Gastroesophageal sphincter (tissue), 4 donors: ENCODE data around the gene COL26A1. TPM values are rescaled to one million over a fixed set of nuclear protein-coding genes. Genes with fewer than 3 reads are reported as not detected.

Source experiments
- ATAC-seq: fragments of 150-250 bp; one replicate; pipeline ENCODE4 v1.9.1; 2016; ENCODE audit warnings: mild to moderate bottlenecking, moderate library complexity
- H3K27ac ChIP-seq, 4 donors: fragments of 200-600 bp; sonication (generic) in 3 of 4; 1 replicate in 3 of 4; 2 replicates in 1 of 4; pipeline ENCODE4 v1.5.1; 2016 to 2019
- H3K27me3 ChIP-seq: fragments of 200-600 bp; sonication (generic); one replicate; pipeline ENCODE4 v1.5.1; 2019
- H3K36me3 ChIP-seq, 2 donors: fragments of 200-600 bp; sonication (generic); one replicate each; pipeline ENCODE4 v1.5.1; 2019; ENCODE audit warnings: control low read depth in 1 of 2
- H3K4me1 ChIP-seq, 3 donors: fragments of 200-600 bp; sonication (generic); 1 replicate in 2 of 3; 2 replicates in 1 of 3; pipeline ENCODE4 v1.5.1; 2016 to 2019; ENCODE audit warnings: control low read depth in 2 of 3
- H3K4me3 ChIP-seq, 2 donors: fragments of 200-600 bp; sonication (generic); one replicate each; pipeline ENCODE4 v1.5.1; 2019; ENCODE audit warnings: mild to moderate bottlenecking in 1 of 2, moderate library complexity in 1 of 2
- H3K9me3 ChIP-seq, 3 donors: fragments of 200-600 bp; sonication (generic); one replicate each; pipeline ENCODE4 v1.5.1; 2017 to 2019; ENCODE audit warnings: control low read depth in 2 of 3
- CTCF ChIP-seq, 4 experiments: fragments of 200-600 bp in 2 of 4; fragments of 450-650 bp in 2 of 4; sonication (generic) in 1 of 4; IDR thresholded peaks; one replicate each; pipeline ENCODE4 v1.5.1; 2017 to 2019; ENCODE audit warnings: antibody characterized with exemption in 4 of 4, mild to moderate bottlenecking in 2 of 4, moderate library complexity in 2 of 4
- EP300 ChIP-seq: sonication (generic); formaldehyde crosslinking; IDR thresholded peaks from one replicate; pipeline ENCODE4 v1.6.1; 2017; ENCODE audit warnings: antibody characterized with exemption, mild to moderate bottlenecking
- POLR2A ChIP-seq, 2 donors: fragments of 450-650 bp; IDR thresholded peaks; one replicate each; pipeline ENCODE4 v1.6.1; 2017; ENCODE audit warnings: antibody characterized with exemption in 2 of 2, mild to moderate bottlenecking in 2 of 2, moderate library complexity in 1 of 2
- POLR2AphosphoS5 ChIP-seq: sonication (generic); formaldehyde crosslinking; IDR thresholded peaks from one replicate; pipeline ENCODE4 v1.6.1; 2017; ENCODE audit warnings: antibody characterized with exemption
- WGBS, 2 donors: methylation state at CpG; one replicate each; pipeline ENCODE4 v1.1.5; 2018; ENCODE audit warnings: low coverage in 1 of 2; 5-methylcytosine and 5-hydroxymethylcytosine counted together
- total RNA-seq, 4 donors: library from RNA; depleted of rRNA; stranded (reverse); fragments of >200 nt; gene quantifications; one replicate each; pipeline ENCODE4 v1.1.0, GENCODE V29; 2016

Gene COL26A1
- total RNA-seq, 4 donors from 2014 or later = not detected

GRCh38 chr7:101589052-101589451 lies 226.4 kb downstream of the COL26A1 start:
- no peaks in the 10 kb centered on the region for H3K4me1 ChIP-seq
- H3K4me3 ChIP-seq = no peak overlapping the region
- no peak for ATAC-seq
- H3K36me3 ChIP-seq = no peaks in the 10 kb centered on the region
- WGBS, 2 donors = 60 to 76% methylated on average over 1 to 4 of the region's 5 CpGs
- H3K9me3 ChIP-seq = no peaks in the 10 kb centered on the region
- TF ChIP-seq POLR2AphosphoS5 = no peak
- H3K27ac ChIP-seq = no peak overlapping the region
- H3K27me3 ChIP-seq = no peaks in the 10 kb centered on the region

GRCh38 chr7:101589976-101590662 lies 227.4 kb downstream of the COL26A1 start:
- no peak for ATAC-seq

GRCh38 chr7:101590663-101591435 lies 228.2 kb downstream of the COL26A1 start:
- no peak overlapping the region for H3K4me3 ChIP-seq
- WGBS, 2 donors = 89 to 100% methylated on average over 4 to 9 of the region's 18 CpGs
- H3K27me3 ChIP-seq = no peaks in the 10 kb centered on the region
- TF ChIP-seq EP300 (no peak), CTCF (IDR thresholded peaks at IDR 0.05) (no peak), POLR2A (IDR thresholded peaks at IDR 0.05) (no peak), POLR2AphosphoS5 (no peak)
- no peaks in the 10 kb centered on the region for H3K36me3 ChIP-seq
- peaks cover 0 to under 1% (median 0%) of the 10 kb centered on the region in 3 donors for H3K9me3 ChIP-seq
- no peak overlapping the region for H3K27ac ChIP-seq
- no peak for ATAC-seq
- no peaks in the 10 kb centered on the region for H3K4me1 ChIP-seq

More at GRCh38 chr7:101589976-101590662, 227.4 kb downstream of the COL26A1 start:
- no peak overlapping the region for H3K27ac ChIP-seq
- H3K36me3 ChIP-seq = no peaks in the 10 kb centered on the region
- H3K4me1 ChIP-seq = no peaks in the 10 kb centered on the region
- no peak for TF ChIP-seq POLR2A (IDR thresholded peaks at IDR 0.05)
- no peak for TF ChIP-seq EP300
- TF ChIP-seq CTCF (IDR thresholded peaks at IDR 0.05) = no peak
- TF ChIP-seq POLR2AphosphoS5 = no peak
- WGBS, 2 donors = no CpG with 5 or more reads among the region's 15 CpGs
- no peak overlapping the region for H3K4me3 ChIP-seq
- H3K9me3 ChIP-seq = no peaks in the 10 kb centered on the region
- H3K27me3 ChIP-seq = no peaks in the 10 kb centered on the region

GRCh38 chr7:101591504-101591903 lies 228.8 kb downstream of the COL26A1 start:
- Histone ChIP-seq H3K27ac (no peak overlapping the region), H3K27me3 (no peaks in the 10 kb centered on the region), H3K4me1 (no peaks in the 10 kb centered on the region), H3K36me3 (no peaks in the 10 kb centered on the region), H3K9me3 (peaks cover 0 to 4% (median 0%) of the 10 kb centered on the region in 3 donors), H3K4me3 (no peak overlapping the region)
- WGBS, 2 donors = 100% methylated on average over 2 of the region's 2 CpGs
- no peak for ATAC-seq
- TF ChIP-seq POLR2A (IDR thresholded peaks at IDR 0.05) (no peak), EP300 (no peak), POLR2AphosphoS5 (no peak), CTCF (IDR thresholded peaks at IDR 0.05) (no peak)

GRCh38 chr7:101593556-101593955 lies 230.9 kb downstream of the COL26A1 start:
- Histone ChIP-seq H3K36me3 (no peaks in the 10 kb centered on the region), H3K27ac (no peak overlapping the region), H3K9me3 (peaks cover 0 to 4% (median 0%) of the 10 kb centered on the region in 3 donors), H3K4me3 (no peak overlapping the region), H3K27me3 (no peaks in the 10 kb centered on the region), H3K4me1 (no peaks in the 10 kb centered on the region)
- ATAC-seq = no peak
- TF ChIP-seq EP300 (no peak), POLR2AphosphoS5 (no peak), CTCF (IDR thresholded peaks at IDR 0.05) (no peak), POLR2A (IDR thresholded peaks at IDR 0.05) (no peak)
- WGBS, 2 donors = 69 to 74% methylated on average over 2 to 3 of the region's 6 CpGs
